Measurements from ENCODE around the gene GSK3A. TPM values are rescaled to one million over a fixed set of nuclear protein-coding genes. Genes with fewer than 3 reads are reported as not detected.
A peak's percentile ranks its signal among the peaks of the same experiment; 100 is the strongest.

GSK3A gene
- total and polyA plus RNA-seq, 9 of the 15 experiments (the other 6 are each of a cell fraction or from before 2014, with no cell fraction given) = 0.62 to 90.7 (median 33.3) TPM

DNA sequence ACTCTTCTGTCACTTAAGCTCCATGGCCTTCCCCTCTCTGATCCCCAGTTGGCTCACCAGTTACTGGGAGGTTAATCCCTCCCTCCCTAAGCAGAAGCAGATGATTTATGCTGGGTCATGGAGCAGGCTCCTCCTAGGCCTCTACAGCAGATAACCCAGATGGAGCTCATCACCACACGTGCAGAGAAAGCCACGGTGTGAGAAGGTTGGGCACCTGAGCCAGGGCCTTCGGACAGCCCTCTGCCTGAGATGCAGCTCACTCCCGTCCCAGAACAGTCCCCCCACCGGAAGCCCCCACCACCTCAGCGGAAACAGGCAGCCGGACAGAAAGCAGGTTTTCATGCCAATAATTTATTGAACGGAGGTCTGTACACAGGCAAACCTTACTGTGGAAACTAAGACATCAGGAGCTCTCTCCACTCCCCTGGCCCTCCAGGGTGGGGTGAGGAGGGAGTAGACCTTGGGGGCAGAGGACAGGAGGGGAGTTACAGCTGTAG lies 12.5 kb downstream of the GSK3A start (continued):
- TF ChIP-seq PBX2 (CRISPR knock-in tag; IDR thresholded peaks at IDR 0.05; ENCODE audit: low read depth) (peak; percentile 59), PBX2 (tag; conservative IDR thresholded peaks at IDR 0.05; ENCODE audit: low read depth) (peak; percentile 92), TCF7 (IDR thresholded peaks at IDR 0.05; ENCODE audit: borderline replicate concordance) (peak; percentile 22; the same call in 1 of the 2 replicates), SRSF7 (optimal IDR thresholded peaks at IDR 0.05; ENCODE audit: low read depth, low read length) (no peak), NR3C1 (CRISPR knock-in tag; IDR thresholded peaks at IDR 0.05) (no peak), POLR3A (IDR thresholded peaks at IDR 0.05; ENCODE audit: borderline replicate concordance, extremely low read depth, insufficient read depth, insufficient read length) (no peak), DMBX1 (CRISPR knock-in tag; IDR thresholded peaks at IDR 0.05; ENCODE audit: borderline replicate concordance) (no peak; the same call in 1 of the 2 replicates), ZNF347 (CRISPR knock-in tag; IDR thresholded peaks at IDR 0.05; ENCODE audit: low read depth) (no peak), ARID1B (IDR thresholded peaks at IDR 0.05) (peak; percentile 57), GATA2 (CRISPR knock-in tag; IDR thresholded peaks at IDR 0.05) (no peak), ZNF316 (IDR thresholded peaks at IDR 0.05) (peak; percentile 83), BRD4 (IDR thresholded peaks at IDR 0.05) (no peak), STAG1 (CRISPR knock-in tag; IDR thresholded peaks at IDR 0.05; ENCODE audit: borderline replicate concordance) (no peak), NR2C2 (CRISPR knock-in tag; IDR thresholded peaks at IDR 0.05) (no peak), NR2C2 (tag; IDR thresholded peaks at IDR 0.05) (peak; percentile 81), SMARCA4 (IDR thresholded peaks at IDR 0.05) (peak; percentile 41; the same call in 1 of the 2 replicates), RHOXF2B (CRISPR knock-in tag; conservative IDR thresholded peaks at IDR 0.05) (no peak), HSF4 (CRISPR knock-in tag; IDR thresholded peaks at IDR 0.05; ENCODE audit: borderline replicate concordance) (no peak), SMC3 (conservative IDR thresholded peaks at IDR 0.05; ENCODE audit: insufficient read depth, low read depth, low read length) (no peak), ZNF586 (CRISPR knock-in tag; conservative IDR thresholded peaks at IDR 0.05) (no peak)
- TF ChIP-seq, protein P1, sequence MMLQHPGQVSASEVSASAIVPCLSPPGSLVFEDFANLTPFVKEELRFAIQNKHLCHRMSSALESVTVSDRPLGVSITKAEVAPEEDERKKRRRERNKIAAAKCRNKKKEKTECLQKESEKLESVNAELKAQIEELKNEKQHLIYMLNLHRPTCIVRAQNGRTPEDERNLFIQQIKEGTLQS (IDR thresholded peaks at IDR 0.05) = no peak
- TF ChIP-seq, protein P1 (CRISPR knock-in tag; conservative IDR thresholded peaks at IDR 0.05) = no peak
- TF ChIP-seq, protein P2, sequence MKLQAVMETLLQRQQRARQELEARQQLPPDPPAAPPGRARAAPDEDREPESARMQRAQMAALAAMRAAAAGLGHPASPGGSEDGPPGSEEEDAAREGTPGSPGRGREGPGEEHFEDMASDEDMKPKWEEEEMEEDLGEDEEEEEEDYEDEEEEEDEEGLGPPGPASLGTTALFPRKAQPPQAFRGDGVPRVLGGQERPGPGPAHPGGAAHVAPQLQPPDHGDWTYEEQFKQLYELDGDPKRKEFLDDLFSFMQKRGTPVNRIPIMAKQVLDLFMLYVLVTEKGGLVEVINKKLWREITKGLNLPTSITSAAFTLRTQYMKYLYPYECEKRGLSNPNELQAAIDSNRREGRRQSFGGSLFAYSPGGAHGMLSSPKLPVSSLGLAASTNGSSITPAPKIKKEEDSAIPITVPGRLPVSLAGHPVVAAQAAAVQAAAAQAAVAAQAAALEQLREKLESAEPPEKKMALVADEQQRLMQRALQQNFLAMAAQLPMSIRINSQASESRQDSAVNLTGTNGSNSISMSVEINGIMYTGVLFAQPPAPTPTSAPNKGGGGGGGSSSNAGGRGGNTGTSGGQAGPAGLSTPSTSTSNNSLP (IDR thresholded peaks at IDR 0.05; ENCODE audit: borderline replicate concordance, low read depth, low read length) = no peak
- TF ChIP-seq, protein P3, sequence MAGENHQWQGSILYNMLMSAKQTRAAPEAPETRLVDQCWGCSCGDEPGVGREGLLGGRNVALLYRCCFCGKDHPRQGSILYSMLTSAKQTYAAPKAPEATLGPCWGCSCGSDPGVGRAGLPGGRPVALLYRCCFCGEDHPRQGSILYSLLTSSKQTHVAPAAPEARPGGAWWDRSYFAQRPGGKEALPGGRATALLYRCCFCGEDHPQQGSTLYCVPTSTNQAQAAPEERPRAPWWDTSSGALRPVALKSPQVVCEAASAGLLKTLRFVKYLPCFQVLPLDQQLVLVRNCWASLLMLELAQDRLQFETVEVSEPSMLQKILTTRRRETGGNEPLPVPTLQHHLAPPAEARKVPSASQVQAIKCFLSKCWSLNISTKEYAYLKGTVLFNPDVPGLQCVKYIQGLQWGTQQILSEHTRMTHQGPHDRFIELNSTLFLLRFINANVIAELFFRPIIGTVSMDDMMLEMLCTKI (IDR thresholded peaks at IDR 0.05; ENCODE audit: partially characterized antibody) = no peak
